HG02610 (cell line): ENCODE results near the gene ZFYVE19.

Experiments used
- ATAC-seq: cut with Tn5 transposase; IDR thresholded peaks from one replicate; pipeline ENCODE4 v1.9.1; 2021; ENCODE audit warnings: mild to moderate bottlenecking, moderate library complexity; ENCODE audit not compliant: unreplicated experiment

Gene ZFYVE19

GRCh38 chr15:40807028-40807887 is at the start of gene ZFYVE19, which contains the start of gene DNAJC17:
Gene ZFYVE19 (plus strand): TSS chr15:40807089. CDS start chr15:40807590, 501 bp downstream.
Gene DNAJC17 (minus strand): TSS chr15:40807473. CDS start chr15:40807446, 27 bp downstream.
- ATAC-seq, result peak; percentile 87

DNA sequence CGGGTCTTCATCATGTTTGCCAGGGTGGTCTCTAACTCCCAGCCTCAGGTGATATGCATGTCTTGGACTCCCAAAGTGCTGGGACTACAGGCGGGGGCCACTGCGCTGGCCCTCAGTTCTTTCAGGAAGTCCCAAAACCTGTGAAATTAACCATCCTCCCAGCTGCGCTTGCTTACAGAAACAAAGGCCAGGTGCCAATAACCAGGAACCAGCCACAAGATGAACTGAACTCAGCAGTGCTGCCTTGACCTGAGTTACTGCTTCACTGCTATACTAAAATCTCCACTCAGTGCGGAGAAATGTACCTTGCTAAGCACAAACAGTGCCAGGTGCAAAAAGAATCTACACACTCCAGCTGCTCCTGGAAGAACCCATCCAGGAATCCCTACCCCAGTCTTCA is 46.9 kb upstream of the ZFYVE19 start:
- ATAC-seq, result no peak

- no peak for ATAC-seq
These were observed 43.7 kb upstream of the ZFYVE19 start for GRCh38 chr15:40762919-40763800.

GRCh38 chr15:40763801-40764628 is 42.9 kb upstream of the ZFYVE19 start, which contains the start of gene GCHFR:
Gene GCHFR (plus strand): TSS chr15:40764068. CDS start chr15:40764181, 113 bp downstream.
- peak; percentile 46 for ATAC-seq

DNA sequence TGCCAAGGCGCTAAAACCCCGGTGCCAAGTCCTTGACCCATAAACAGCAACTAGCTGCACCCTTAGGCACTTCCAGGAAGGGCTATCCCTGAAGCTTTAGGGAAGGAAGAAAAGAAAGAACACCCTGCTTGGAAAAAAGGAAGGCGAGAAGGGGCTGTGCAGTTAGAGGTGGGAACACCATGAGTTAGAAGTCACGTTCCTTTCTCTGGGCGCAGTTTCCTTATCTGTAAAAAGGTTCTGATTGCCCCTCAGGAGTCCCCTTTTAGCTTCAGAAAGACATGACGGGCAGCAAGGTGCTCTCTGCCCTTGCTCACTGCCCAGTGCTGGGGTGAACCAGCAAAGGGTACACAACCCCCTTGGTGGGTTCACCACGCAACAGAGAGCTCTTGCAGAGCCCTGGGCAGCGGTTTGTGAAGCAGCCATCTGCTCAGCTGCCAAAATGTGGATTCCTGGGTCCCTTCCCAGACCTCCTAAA is 42.2 kb upstream of the ZFYVE19 start:
- no peak for ATAC-seq

DNA sequence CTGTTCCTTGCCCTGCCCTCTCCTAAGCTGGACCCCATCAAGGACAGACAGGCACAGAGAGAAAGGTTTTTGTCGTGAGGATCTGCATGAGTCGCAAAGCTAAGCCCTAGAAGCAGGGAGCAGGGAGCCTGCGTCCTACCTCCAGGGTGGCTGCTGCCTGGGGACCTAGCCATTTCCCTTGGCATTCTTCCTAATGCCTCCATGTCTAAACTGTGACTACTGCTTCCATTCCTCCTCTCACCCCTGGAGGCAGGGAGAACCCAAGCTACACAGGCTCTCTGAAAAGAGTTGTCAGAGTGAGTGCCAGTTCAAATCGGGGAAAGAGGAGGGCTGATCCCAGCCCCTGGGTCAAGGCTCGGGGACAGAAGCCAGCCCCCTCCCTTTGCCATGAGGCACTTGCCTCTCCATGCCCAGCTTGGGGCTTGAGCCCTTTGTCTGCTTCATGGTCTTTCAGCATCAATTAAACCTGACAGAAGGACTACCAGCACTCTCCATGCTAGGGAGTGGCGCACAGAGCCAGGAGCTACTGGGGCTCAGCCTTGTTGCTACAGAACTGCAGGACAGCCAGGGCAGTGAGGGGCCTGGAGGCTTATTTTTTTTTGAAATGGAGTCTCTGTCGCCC is 40.6 kb upstream of the ZFYVE19 start:
- no peak for ATAC-seq

DNA sequence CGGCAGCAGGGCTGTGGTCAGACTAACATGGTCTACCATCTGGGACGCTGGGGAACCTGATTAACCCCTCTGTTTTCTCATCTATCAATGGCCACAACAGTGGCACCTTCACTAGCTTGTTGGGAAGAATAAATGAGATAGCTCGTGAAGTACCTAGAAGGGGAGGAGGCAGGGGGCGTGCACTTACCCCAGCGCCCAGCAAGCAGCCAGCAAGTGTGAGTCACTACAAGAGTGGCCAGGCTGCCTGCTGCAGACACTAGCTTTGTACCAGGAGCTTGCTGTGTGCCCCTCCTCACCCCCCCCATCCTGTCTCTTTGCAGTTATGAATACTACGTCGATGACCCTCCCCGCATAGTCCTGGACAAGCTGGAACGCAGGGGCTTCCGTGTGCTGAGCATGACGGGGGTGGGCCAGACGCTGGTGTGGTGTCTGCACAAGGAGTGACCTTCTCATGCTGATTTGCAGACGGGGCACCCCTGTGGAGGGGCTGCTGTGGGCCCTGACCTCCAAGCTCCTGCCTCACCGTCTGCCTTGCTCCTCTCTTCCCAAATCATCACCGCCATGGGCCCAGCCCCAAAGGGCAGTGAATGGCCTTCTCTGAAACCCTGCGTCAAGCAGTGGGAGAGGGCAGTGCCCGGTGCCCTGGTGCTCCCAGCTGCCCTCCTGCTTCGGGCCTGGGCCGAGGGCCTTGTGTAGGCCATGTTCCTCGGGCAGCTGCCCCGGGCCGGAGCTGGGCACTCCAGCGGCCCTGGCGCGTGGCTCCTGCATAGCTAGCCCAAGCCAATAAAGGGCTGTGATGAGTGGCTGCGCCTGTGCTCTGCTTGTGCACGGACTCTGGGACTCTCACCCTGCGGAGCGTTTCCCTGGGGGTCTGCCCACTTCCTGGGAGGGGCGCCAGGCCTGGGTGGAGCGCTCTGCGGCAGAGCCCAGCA is 39.7 kb upstream of the ZFYVE19 start:
- no peak for ATAC-seq

DNA sequence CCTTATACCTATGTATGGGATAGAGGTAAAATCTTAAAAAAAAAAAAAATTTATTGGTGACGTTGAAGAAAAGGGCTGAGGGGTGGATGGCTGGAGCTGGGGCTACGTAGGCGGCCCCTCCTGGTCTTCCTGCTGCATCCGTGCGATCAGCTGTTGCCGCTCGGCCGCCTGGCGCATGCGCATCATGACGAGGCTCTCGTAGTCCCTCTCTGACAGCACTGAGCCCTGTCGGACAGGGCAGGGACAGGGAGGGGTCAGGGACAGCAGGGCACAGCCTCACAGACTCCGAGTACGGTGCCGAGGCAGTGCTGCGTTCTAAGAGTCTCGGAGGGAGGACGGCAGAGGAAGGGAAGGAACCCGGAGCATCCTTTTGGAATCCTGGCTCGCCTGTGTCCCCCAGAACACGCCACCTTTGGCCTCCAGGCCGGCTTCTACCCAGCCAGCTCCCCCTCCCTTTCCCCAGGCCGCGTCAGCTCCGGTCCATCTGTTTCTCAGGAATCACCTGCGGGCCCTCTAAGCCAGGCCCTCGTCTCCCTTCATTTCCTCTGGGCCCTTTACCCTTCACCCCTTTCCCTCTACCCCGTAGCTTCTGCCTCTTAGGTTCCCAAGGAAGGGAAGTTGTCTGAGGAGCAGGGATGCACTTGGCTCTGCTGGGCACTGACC is 38.9 kb upstream of the ZFYVE19 start:
- ATAC-seq, result no peak

GRCh38 chr15:40768521-40769273 is 38.2 kb upstream of the ZFYVE19 start:
- ATAC-seq, result peak; percentile 3

DNA sequence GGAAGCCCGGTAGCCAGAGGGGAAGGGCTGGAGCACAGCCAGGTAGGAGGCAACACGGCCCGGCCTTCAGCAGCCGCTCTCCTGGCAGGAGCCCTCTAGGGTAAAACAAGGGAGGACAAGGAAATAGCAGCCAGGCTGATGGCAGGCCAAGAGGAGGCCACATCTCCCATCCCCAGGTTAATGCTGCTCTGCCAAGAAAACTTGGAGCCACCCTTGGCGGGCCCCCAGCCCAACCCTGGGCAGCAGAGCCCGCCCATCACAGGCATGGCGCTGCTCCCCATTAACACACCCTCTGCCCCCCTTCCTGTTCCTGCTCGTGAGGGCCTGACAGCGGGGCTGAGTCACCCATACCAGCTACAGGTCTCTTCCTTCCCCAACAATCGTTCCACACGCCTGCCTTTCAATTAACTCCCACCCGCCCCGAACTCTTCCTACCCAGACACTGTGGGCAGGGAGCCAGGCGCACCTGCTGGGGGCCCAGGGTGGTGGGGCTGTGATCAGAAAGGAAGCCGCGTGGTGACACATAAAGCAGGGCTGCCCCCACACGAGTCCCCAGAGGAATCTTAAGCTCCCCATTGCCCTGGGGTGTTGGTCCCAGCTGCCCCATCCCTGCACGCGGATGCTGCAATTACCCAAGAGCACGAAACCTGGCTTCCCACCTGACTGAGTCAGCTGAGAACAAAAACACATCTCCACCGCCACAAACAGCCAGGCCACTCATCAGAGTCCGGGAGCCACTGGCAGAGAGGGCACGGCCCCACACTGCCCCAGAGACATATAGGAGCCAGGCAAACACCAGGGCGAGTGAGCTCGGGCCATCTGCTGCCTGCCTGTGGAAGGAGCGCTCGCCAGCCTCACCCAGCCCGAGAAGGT is 37.4 kb upstream of the ZFYVE19 start, which contains the start of gene C15orf62:
TSS of gene C15orf62 (plus strand) at position 707 of the 873 bp plus-strand sequence. CDS start 516 bp downstream, outside the sequence.
- ATAC-seq, result peak; percentile 45

DNA sequence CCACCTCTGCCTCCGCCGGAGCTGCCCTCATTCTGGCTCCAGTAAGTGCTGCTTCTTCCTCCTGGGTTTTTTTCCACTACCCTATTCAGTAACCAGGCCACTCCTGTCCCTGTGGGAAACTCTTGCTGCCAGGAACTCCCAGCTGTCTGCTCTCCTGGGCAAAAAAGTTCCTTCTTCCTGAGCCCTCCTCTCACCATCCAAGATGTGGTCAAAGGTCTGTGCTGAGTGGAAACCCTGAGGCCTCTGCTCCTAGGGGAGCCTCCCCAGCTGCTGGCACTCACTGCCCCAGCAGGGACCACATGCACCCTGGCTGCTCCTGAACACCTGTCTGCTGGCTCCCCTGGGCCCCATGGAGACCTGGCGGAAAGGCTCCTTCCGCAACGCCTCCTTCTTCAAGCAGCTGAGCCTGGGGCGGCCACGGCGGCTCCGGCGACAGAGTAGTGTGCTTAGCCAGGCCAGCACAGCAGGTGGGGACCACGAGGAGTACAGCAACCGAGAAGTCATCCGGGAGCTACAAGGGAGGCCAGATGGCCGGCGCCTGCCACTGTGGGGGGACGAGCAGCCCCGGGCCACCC is 36.7 kb upstream of the ZFYVE19 start:
- ATAC-seq, result no peak

DNA sequence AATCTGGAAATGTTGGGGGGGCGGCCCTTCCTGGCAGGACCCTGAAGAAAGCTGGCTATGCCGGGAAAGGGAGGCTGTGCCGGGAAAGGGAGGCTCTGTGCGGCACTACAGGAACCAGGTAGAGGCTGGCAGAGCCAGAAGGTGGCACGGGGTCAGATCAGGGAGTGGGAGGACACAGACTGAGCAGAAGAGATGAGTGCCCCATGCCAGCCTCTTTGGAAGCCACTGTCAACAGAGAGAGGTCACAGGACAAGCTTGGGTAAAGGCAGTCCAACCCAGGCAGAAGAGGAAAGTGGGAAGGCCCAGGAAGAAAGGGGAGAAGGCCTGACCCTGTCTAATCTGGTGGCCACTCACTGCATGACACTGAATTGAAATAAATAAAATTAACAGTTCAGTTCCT is 35.6 kb upstream of the ZFYVE19 start:
- ATAC-seq, result no peak

GRCh38 chr15:40772014-40772413 is 34.9 kb upstream of the ZFYVE19 start:
- ATAC-seq, result no peak

DNA sequence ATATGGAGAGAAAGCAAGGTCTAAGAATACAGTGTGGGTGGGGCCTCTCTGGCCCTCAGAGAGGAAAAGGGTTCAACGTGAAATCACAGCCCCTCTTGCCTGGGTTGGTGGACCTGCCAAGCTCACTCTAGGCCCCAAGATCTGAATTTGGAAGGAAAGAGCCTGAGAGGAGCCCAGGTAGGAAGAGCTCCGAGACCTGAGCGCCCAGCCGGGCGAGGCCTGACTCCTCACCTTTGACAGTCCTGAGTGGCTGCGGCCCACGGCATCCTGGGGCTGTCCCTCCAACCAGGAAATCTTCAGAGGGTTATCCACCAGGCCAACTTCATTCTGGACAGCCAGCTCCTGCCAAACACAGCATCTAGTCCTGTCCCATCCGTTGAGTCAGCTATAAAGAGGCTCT is 33.4 kb upstream of the ZFYVE19 start:
- ATAC-seq, result no peak

DNA sequence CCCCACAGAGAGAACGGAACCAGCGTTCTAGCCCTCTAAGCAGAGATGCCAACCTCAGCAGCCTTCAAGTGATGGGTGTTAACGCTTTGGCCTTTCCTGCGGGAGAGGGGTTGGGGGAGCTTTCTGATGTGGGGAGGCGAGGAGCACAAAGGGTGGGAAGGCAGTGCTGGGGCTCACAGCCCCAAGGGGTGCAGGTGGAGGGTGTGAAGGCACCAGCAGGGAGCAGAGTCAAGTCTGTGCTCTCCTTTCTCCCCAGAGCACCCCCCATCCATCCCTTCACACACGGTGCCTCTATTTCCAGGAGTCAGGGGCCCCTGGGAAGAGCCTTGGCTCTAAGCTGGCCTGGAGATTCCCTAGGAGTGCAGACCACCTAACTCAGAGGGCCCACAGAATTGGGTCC is 33.0 kb upstream of the ZFYVE19 start:
- no peak for ATAC-seq

GRCh38 chr15:40775007-40775406 is 31.9 kb upstream of the ZFYVE19 start:
- ATAC-seq, result no peak
